ENCODE data around the gene SASH1. TPM values are rescaled to one million over a fixed set of nuclear protein-coding genes. Genes with fewer than 3 reads are reported as not detected.

The SASH1 gene
- total and polyA plus RNA-seq, 9 of the 15 experiments (the other 6 are each of a cell fraction or from before 2014, with no cell fraction given) = 0.35 to 3.5 (median 1.6) TPM

DNA sequence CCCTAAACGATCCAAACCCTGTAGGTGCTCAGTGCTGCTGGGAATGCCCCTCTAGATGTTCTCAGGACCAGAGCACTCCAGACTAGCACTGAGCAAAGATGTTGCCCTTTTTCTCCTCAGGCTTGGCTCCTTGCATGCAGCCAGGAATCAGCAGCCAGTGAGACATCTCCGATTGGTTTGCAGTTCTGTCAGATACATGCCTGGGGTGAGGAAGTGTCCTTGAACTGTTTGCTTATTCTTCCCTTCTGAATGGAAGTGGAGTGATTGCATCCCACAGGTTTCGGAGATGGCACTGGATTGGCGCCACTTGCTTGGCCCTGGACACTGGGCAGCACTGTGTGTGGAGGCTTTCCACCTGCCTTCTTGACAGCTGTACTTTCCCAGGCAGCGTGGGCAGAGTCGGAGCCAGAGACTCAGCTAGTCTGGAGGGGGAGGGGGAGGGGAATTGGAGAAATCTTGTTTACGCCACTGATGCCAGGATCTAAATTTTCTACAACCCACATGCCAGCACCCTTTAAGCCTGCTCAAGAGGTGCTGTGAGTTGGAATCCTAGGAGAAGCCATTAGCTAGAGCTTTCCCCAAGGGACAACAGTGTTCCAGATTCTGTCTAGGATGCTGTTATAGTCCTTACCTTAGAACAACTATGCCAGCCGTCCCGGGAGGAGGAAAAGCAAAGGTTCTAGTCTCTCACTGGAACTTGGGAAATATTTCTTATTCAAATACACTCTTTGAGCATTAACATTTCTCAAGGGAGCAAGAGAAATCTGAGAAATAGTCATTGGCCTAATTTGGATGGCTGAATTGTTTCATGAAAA is 49.2 kb upstream of the SASH1 start:
- H3K36me3 ChIP-seq (ENCODE audit: control insufficient read depth, insufficient read depth, low read length) = no peaks in the 10 kb centered on the region
- ChIA-PET POLR2A (no interaction called here), CTCF (ENCODE audit: low intra/inter-chr PET ratio) (no interaction called here)
- FAIRE-seq (no peak), ATAC-seq (no peak), DNase-seq (ENCODE audit: extremely low read depth in 1 of 4, low spot score in 3 of 4) (no peak)
- H3K9ac ChIP-seq (ENCODE audit: insufficient read depth in 1 of 2, low read depth in 2 of 2, low read length in 2 of 2) = no peak overlapping the region
- no peaks in the 10 kb centered on the region for H3K9me1 ChIP-seq (ENCODE audit: control insufficient read depth, insufficient read depth, low read length)
- 7% methylated on average over 9 of the region's 9 CpGs for WGBS (ENCODE audit: insufficient coverage, low coverage, missing lambda C conversion rate)
- no peak overlapping the region for H2AFZ ChIP-seq (ENCODE audit: low read depth, low read length)
- H4K20me1 ChIP-seq (replicated peaks; ENCODE audit: control insufficient read depth, insufficient read depth, low read length) = no peaks in the 10 kb centered on the region; the same call in 1 of the 2 replicates
- no peak overlapping the region for H3K27ac ChIP-seq (ENCODE audit: extremely low read depth, low read depth, low read length)
- no peak for TF ChIP-seq TSC22D4 (tag; IDR thresholded peaks at IDR 0.05)
- TF ChIP-seq FOXA1 (IDR thresholded peaks at IDR 0.05; ENCODE audit: borderline replicate concordance) = no peak
- TF ChIP-seq KDM1A (IDR thresholded peaks at IDR 0.05) = no peak
- TF ChIP-seq, protein P1, sequence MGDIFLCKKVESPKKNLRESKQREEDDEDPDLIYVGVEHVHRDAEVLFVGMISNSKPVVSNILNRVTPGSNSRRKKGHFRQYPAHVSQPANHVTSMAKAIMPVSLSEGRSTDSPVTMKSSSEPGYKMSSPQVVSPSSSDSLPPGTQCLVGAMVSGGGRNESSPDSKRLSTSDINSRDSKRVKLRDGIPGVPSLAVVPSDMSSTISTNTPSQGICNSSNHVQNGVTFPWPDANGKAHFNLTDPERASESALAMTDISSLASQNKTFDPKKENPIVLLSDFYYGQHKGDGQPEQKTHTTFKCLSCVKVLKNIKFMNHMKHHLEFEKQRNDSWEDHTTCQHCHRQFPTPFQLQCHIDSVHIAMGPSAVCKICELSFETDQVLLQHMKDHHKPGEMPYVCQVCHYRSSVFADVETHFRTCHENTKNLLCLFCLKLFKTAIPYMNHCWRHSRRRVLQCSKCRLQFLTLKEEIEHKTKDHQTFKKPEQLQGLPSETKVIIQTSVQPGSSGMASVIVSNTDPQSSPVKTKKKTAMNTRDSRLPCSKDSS (IDR thresholded peaks at IDR 0.05; ENCODE audit: low read depth, partially characterized antibody) = no peak
- no peak for TF ChIP-seq RCOR1 (IDR thresholded peaks at IDR 0.05; ENCODE audit: borderline replicate concordance in 1 of 2, low read depth in 2 of 2, low read length in 2 of 2)
- TF ChIP-seq, protein P2, sequence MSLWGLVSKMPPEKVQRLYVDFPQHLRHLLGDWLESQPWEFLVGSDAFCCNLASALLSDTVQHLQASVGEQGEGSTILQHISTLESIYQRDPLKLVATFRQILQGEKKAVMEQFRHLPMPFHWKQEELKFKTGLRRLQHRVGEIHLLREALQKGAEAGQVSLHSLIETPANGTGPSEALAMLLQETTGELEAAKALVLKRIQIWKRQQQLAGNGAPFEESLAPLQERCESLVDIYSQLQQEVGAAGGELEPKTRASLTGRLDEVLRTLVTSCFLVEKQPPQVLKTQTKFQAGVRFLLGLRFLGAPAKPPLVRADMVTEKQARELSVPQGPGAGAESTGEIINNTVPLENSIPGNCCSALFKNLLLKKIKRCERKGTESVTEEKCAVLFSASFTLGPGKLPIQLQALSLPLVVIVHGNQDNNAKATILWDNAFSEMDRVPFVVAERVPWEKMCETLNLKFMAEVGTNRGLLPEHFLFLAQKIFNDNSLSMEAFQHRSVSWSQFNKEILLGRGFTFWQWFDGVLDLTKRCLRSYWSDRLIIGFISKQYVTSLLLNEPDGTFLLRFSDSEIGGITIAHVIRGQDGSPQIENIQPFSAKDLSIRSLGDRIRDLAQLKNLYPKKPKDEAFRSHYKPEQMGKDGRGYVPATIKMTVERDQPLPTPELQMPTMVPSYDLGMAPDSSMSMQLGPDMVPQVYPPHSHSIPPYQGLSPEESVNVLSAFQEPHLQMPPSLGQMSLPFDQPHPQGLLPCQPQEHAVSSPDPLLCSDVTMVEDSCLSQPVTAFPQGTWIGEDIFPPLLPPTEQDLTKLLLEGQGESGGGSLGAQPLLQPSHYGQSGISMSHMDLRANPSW (CRISPR knock-in tag; IDR thresholded peaks at IDR 0.05) = no peak
- TF ChIP-seq RAD21 (CRISPR knock-in tag; conservative IDR thresholded peaks at IDR 0.05 in 1 of 2, IDR thresholded peaks at IDR 0.05 in 1 of 2) = no peak
- no peak for TF ChIP-seq PHB2 (IDR thresholded peaks at IDR 0.05; ENCODE audit: low read depth)
- TF ChIP-seq, protein P3, sequence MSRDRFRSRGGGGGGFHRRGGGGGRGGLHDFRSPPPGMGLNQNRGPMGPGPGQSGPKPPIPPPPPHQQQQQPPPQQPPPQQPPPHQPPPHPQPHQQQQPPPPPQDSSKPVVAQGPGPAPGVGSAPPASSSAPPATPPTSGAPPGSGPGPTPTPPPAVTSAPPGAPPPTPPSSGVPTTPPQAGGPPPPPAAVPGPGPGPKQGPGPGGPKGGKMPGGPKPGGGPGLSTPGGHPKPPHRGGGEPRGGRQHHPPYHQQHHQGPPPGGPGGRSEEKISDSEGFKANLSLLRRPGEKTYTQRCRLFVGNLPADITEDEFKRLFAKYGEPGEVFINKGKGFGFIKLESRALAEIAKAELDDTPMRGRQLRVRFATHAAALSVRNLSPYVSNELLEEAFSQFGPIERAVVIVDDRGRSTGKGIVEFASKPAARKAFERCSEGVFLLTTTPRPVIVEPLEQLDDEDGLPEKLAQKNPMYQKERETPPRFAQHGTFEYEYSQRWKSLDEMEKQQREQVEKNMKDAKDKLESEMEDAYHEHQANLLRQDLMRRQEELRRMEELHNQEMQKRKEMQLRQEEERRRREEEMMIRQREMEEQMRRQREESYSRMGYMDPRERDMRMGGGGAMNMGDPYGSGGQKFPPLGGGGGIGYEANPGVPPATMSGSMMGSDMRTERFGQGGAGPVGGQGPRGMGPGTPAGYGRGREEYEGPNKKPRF (IDR thresholded peaks at IDR 0.05; ENCODE audit: low read depth, low read length) = no peak
- TF ChIP-seq NFE2 (IDR thresholded peaks at IDR 0.05; ENCODE audit: low read depth) = no peak
- TF ChIP-seq KAT8 (IDR thresholded peaks at IDR 0.05; ENCODE audit: low read depth) = no peak
- no peak for TF ChIP-seq TCF7L2 (IDR thresholded peaks at IDR 0.05; ENCODE audit: low read depth, low read length)
- H3K4me1 ChIP-seq (replicated peaks in 1 of 2; ENCODE audit: control insufficient read depth in 2 of 2, insufficient read depth in 2 of 2, low read length in 2 of 2) = no peaks in the 10 kb centered on the region
- BruUV-seq (replicated peaks) = no TSS peak
- no peak overlapping the region for H3K4me3 ChIP-seq
- in situ Hi-C loops (cut with MboI) = no loop called here
- H3K27me3 ChIP-seq (ENCODE audit: control insufficient read depth in 2 of 2, insufficient read depth in 2 of 2, low read length in 2 of 2) = peaks cover 27 to 43% of the 10 kb centered on the region in 2 experiments
- intact Hi-C loops (cut with micrococcal nuclease) = no loop called here
- H3K9me3 ChIP-seq (replicated peaks; ENCODE audit: control insufficient read depth, insufficient read depth, low read depth, low read length) = no peaks in the 10 kb centered on the region
- H3K4me2 ChIP-seq (ENCODE audit: insufficient read depth, low read length) = no peak overlapping the region
- H3K79me2 ChIP-seq (ENCODE audit: control insufficient read depth, insufficient read depth, low read length) = no peaks in the 10 kb centered on the region
